Activated naive CD8-positive, alpha-beta T cell treated with anti-CD3 and anti-CD28 coated beads for 36 hours (primary cell): ENCODE results near the gene ADGRG3. TPM values are rescaled to one million over a fixed set of nuclear protein-coding genes. Genes with fewer than 3 reads are reported as not detected.

Experiments used
- DNase-seq: peaks from one replicate; pipeline ENCODE4 v3.0.0; 2021
- H3K27ac Mint-ChIP-seq: one replicate; pipeline ENCODE4 v1.8.0; 2022; ENCODE audit warnings: mild to moderate bottlenecking, moderate library complexity, mixed read lengths
- H3K27me3 Mint-ChIP-seq: one replicate; pipeline ENCODE4 v1.8.0; 2022; ENCODE audit warnings: mild to moderate bottlenecking, mixed read lengths
- H3K36me3 Mint-ChIP-seq: one replicate; pipeline ENCODE4 v1.8.0; 2021; ENCODE audit warnings: mild to moderate bottlenecking, mixed read lengths
- H3K4me1 Mint-ChIP-seq: one replicate; pipeline ENCODE4 v1.8.0; 2021; ENCODE audit warnings: mixed read lengths
- H3K4me3 Mint-ChIP-seq: one replicate; pipeline ENCODE4 v1.8.0; 2022; ENCODE audit warnings: mild to moderate bottlenecking, moderate library complexity, mixed read lengths
- H3K9me3 Mint-ChIP-seq: one replicate; pipeline ENCODE4 v1.8.0; 2022; ENCODE audit warnings: mixed read lengths
- total RNA-seq, 2 experiments: library from RNA; stranded (reverse); gene quantifications; one replicate each; pipeline ENCODE4 v1.2.3, GENCODE V29; 2021

Gene ADGRG3
- total RNA-seq, 2 experiments from 2014 or later: not detected

- no peaks in the 10 kb centered on the region for H3K9me3 Mint-ChIP-seq
- no peak overlapping the region for H3K4me3 Mint-ChIP-seq
- H3K4me1 Mint-ChIP-seq: peaks cover 31% of the 10 kb centered on the region
- peak overlapping the region; percentile 62 for H3K27ac Mint-ChIP-seq
- no peaks in the 10 kb centered on the region for H3K27me3 Mint-ChIP-seq
- H3K36me3 Mint-ChIP-seq: no peaks in the 10 kb centered on the region
- peak; percentile 81 for DNase-seq
Observed at GRCh38 chr16:57648581-57649442, 19.3 kb upstream of the ADGRG3 start.

GRCh38 chr16:57649443-57649751, 18.7 kb upstream of the ADGRG3 start:
- Mint-ChIP-seq H3K27me3 (no peaks in the 10 kb centered on the region), H3K9me3 (no peaks in the 10 kb centered on the region), H3K4me3 (no peak overlapping the region), H3K27ac (peak overlapping the region; percentile 62), H3K4me1 (peaks cover 31% of the 10 kb centered on the region), H3K36me3 (no peaks in the 10 kb centered on the region)
- no peak for DNase-seq

GRCh38 chr16:57649846-57650245, 18.3 kb upstream of the ADGRG3 start:
- H3K27ac Mint-ChIP-seq: no peak overlapping the region
- no peaks in the 10 kb centered on the region for H3K36me3 Mint-ChIP-seq
- no peak overlapping the region for H3K4me3 Mint-ChIP-seq
- H3K27me3 Mint-ChIP-seq: no peaks in the 10 kb centered on the region
- H3K9me3 Mint-ChIP-seq: no peaks in the 10 kb centered on the region
- no peak for DNase-seq
- peaks cover 31% of the 10 kb centered on the region for H3K4me1 Mint-ChIP-seq

- no peaks in the 10 kb centered on the region for H3K9me3 Mint-ChIP-seq
- H3K36me3 Mint-ChIP-seq: no peaks in the 10 kb centered on the region
- no peak overlapping the region for H3K4me3 Mint-ChIP-seq
- H3K27me3 Mint-ChIP-seq: no peaks in the 10 kb centered on the region
- no peak overlapping the region for H3K27ac Mint-ChIP-seq
- H3K4me1 Mint-ChIP-seq: peaks cover 29% of the 10 kb centered on the region
- no peak for DNase-seq
Observed at GRCh38 chr16:57651344-57652333, 16.5 kb upstream of the ADGRG3 start.

- Mint-ChIP-seq H3K4me3 (no peak overlapping the region), H3K4me1 (peaks cover 19% of the 10 kb centered on the region), H3K9me3 (no peaks in the 10 kb centered on the region), H3K27ac (no peak overlapping the region), H3K36me3 (no peaks in the 10 kb centered on the region), H3K27me3 (no peaks in the 10 kb centered on the region)
- no peak for DNase-seq
Observed at GRCh38 chr16:57652695-57653471, 15.2 kb upstream of the ADGRG3 start.

GRCh38 chr16:57653936-57654335, 14.2 kb upstream of the ADGRG3 start:
- H3K4me1 Mint-ChIP-seq: peaks cover 9% of the 10 kb centered on the region
- no peaks in the 10 kb centered on the region for H3K36me3 Mint-ChIP-seq
- no peaks in the 10 kb centered on the region for H3K27me3 Mint-ChIP-seq
- DNase-seq: no peak
- no peak overlapping the region for H3K27ac Mint-ChIP-seq
- no peak overlapping the region for H3K4me3 Mint-ChIP-seq
- H3K9me3 Mint-ChIP-seq: no peaks in the 10 kb centered on the region

GRCh38 chr16:57656342-57656955, 11.7 kb upstream of the ADGRG3 start:
- Mint-ChIP-seq H3K9me3 (no peaks in the 10 kb centered on the region), H3K4me1 (peaks cover 5% of the 10 kb centered on the region), H3K27ac (no peak overlapping the region), H3K36me3 (no peaks in the 10 kb centered on the region), H3K4me3 (no peak overlapping the region), H3K27me3 (no peaks in the 10 kb centered on the region)
- DNase-seq: no peak

GRCh38 chr16:57657228-57657627, 10.9 kb upstream of the ADGRG3 start:
- H3K27me3 Mint-ChIP-seq: no peaks in the 10 kb centered on the region

GRCh38 chr16:57658130-57658877, 9.8 kb upstream of the ADGRG3 start:
- Mint-ChIP-seq H3K27ac (no peak overlapping the region), H3K4me1 (no peaks in the 10 kb centered on the region), H3K9me3 (no peaks in the 10 kb centered on the region), H3K36me3 (no peaks in the 10 kb centered on the region), H3K4me3 (no peak overlapping the region), H3K27me3 (no peaks in the 10 kb centered on the region)
- no peak for DNase-seq

More at GRCh38 chr16:57657228-57657627, 10.9 kb upstream of the ADGRG3 start:
- no peak overlapping the region for H3K4me3 Mint-ChIP-seq
- H3K36me3 Mint-ChIP-seq: no peaks in the 10 kb centered on the region
- no peaks in the 10 kb centered on the region for H3K4me1 Mint-ChIP-seq
- H3K27ac Mint-ChIP-seq: no peak overlapping the region
- no peak for DNase-seq
- H3K9me3 Mint-ChIP-seq: no peaks in the 10 kb centered on the region

GRCh38 chr16:57658878-57659674, 9.0 kb upstream of the ADGRG3 start:
- no peak overlapping the region for H3K27ac Mint-ChIP-seq
- H3K4me1 Mint-ChIP-seq: no peaks in the 10 kb centered on the region
- H3K9me3 Mint-ChIP-seq: no peaks in the 10 kb centered on the region
- no peaks in the 10 kb centered on the region for H3K27me3 Mint-ChIP-seq
- H3K4me3 Mint-ChIP-seq: no peak overlapping the region
- no peak for DNase-seq
- no peaks in the 10 kb centered on the region for H3K36me3 Mint-ChIP-seq

- Mint-ChIP-seq H3K4me1 (no peaks in the 10 kb centered on the region), H3K36me3 (no peaks in the 10 kb centered on the region)
Observed at GRCh38 chr16:57660715-57661463, 7.2 kb upstream of the ADGRG3 start.

GRCh38 chr16:57661510-57661909, 6.6 kb upstream of the ADGRG3 start:
- Mint-ChIP-seq H3K4me3 (no peak overlapping the region), H3K27me3 (no peaks in the 10 kb centered on the region), H3K27ac (no peak overlapping the region), H3K9me3 (no peaks in the 10 kb centered on the region), H3K4me1 (no peaks in the 10 kb centered on the region), H3K36me3 (no peaks in the 10 kb centered on the region)
- no peak for DNase-seq

More at GRCh38 chr16:57660715-57661463, 7.2 kb upstream of the ADGRG3 start:
- H3K9me3 Mint-ChIP-seq: no peaks in the 10 kb centered on the region
- H3K4me3 Mint-ChIP-seq: no peak overlapping the region
- no peak for DNase-seq
- H3K27me3 Mint-ChIP-seq: no peaks in the 10 kb centered on the region
- no peak overlapping the region for H3K27ac Mint-ChIP-seq
